ENCODE measurements around the gene OR6C76.
"Not testable (repeated sequence)": the region's sequence is repeated elsewhere in the genome, so short reads cannot be mapped to it uniquely, and the experiment has no call there.

The OR6C76 gene

DNA sequence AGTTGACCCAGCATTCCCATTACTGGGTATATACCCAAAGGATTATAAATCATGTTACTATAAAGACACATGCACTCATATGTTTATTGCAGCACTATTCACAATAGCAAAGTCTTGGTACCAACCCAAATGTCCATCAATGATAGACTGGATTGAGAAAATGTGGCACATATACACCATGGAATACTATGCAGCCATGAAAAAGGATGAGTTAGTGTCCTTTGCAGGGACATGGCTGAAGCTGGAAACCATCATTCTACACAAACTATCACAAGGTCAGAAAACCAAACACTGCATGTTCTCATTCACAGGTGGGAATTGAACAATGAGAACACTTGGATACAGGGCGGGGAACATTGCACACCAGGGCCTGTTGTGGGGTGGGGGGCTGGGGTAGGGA, 38.9 kb downstream of the OR6C76 start:
- DNase-seq; intact Hi-C loops (cut with DNase I): not testable (repeated sequence)

DNA sequence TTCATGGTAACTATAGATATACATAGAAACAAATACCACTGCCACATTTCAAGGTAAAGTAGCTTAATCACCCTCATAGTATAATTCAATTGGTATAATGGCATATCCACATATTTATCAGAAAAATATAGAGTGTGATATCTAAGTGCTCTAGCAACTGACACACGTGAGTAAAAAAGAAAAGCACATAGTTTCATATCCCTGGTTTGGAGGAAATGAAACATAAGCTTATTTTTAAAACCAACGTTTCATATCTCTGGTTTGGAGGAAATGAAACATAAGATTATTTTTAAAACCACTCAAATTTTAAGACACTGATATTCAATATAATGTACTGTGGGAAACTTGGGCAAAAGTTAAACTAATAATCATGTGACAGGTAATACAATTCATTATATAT, 41.8 kb downstream of the OR6C76 start:
- no peak for DNase-seq
- intact Hi-C loops (cut with DNase I) = no loop called here

DNA sequence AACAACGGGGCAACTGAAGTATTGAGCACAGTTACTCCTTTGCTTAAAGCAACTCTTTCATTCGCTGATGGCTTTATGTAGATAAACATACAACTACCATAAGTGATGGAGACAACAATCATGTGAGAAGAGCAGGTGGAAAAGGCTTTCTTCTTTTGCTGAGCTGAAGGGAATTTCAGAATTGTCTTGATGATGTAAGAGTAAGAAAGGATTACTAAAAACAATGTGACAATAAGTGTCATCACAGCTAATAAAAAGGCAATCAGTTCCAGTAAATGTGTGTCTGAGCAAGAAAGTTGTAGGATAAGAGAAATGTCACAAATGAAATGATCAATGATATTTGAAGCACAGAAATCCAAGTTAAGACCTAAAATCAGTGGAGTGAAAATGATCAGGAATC, 43.2 kb downstream of the OR6C76 start:
- DNase-seq = no peak
- intact Hi-C loops (cut with DNase I) = no loop called here

DNA sequence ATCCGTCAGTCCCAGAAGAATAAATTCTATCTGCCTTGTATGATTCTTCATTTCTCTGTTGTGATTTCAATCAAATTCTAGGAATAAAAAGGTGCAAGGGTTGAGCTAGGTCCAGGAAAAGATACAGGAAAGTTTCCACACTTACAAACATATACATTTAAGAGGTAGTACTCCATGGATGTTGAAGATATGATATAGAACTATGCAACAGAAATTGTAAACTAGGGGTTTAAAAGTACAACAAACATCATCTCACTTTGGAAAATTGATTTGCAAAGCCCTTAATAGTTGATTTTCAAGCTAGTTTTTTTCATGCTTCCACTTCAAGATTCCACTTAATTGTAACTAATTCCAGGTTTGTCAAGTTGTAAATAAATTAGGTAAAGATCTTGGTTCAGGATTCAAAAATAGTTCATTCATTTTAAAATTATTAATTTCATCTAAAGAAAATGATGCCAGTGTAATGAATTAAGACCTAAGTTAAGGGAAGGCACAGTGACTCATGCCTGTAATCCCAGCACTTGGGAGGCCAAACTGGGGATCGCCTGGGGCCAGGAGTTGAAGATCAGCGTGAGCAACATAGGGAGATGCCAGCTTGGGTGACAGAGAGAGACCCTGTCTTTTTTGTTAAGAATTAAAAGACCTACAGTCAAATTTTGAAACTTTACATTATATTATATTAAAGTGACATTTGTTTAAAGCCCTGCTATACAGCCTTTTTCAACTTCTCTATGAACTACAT, 44.2 kb downstream of the OR6C76 start, which contains the start of gene OR6C70:
Gene OR6C70 (minus strand): TSS at position 51 of the 742 bp plus-strand sequence. CDS start 0 bp downstream, at position 51.
- intact Hi-C loops (cut with DNase I) = no loop called here

DNA sequence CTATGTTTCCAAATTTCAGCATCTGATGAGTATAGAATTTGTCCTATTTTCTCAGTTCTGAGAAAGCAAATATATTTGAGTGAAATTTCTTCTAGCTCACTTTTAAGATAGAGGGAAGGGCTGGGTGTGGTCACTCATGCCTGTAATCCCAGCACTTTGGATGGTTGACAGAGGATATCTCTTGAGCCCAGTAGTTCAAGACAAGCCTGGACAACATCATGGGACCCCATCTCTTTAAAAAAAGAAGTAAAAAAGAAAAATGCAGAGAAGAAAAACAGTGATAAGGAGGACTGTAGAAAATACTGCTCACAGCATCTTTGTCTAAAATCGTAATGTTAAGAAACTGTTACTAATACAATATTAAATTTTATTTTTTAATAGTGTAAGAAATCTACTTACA, 46.2 kb downstream of the OR6C76 start:
- intact Hi-C loops (cut with DNase I) = no loop called here
- DNase-seq = no peak

More for the DNA sequence above, 44.2 kb downstream of the OR6C76 start, which contains the start of gene OR6C70:
- DNase-seq = no peak

Measured in posterior cingulate gyrus (tissue), 11 donors.